Cardiac fibroblast (primary cell): ENCODE results near the gene PNMA8A.

Experiments used
- DNase-seq, 2 donors: peaks; one replicate each; pipeline versions ENCODE4 v3.0.0 to v3.0.0-alpha.2; 2010; ENCODE audit warnings: low read depth in 2 of 2
- H3K4me3 ChIP-seq, 2 donors: replicated peaks in 1 of 2; 1 replicate in 1 of 2; 2 replicates in 1 of 2; pipeline ENCODE4 v1.5.1; 2011; ENCODE audit warnings: low read depth in 2 of 2, low read length in 2 of 2, mild to moderate bottlenecking in 2 of 2, moderate library complexity in 1 of 2
- TF ChIP-seq, protein P1 (sequence below): IDR thresholded peaks from one replicate; pipeline ENCODE4 v1.5.1; 2011; ENCODE audit warnings: low read depth, mild to moderate bottlenecking, low read length, inconsistent platforms

Gene PNMA8A

DNA sequence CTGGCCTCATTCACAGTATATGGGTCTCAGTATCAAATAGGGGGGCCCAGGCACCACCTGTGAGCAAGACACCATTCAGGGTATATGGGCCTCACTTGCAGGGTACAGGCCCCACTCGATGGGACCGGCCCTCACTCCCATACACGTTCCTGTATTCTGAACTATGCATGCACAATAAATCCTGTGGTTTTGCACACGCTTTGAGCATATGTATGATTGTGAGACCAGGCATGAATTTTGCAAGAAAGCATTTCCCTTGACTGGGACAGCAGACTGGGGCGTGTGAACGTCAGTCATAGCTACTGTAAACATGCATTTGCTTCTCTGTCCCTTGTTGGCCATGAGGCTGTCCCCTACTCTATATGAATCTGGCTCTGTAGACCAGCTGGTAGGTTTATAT, 24.9 kb upstream of the PNMA8A start:
- no peak for DNase-seq
- TF ChIP-seq, protein P1, sequence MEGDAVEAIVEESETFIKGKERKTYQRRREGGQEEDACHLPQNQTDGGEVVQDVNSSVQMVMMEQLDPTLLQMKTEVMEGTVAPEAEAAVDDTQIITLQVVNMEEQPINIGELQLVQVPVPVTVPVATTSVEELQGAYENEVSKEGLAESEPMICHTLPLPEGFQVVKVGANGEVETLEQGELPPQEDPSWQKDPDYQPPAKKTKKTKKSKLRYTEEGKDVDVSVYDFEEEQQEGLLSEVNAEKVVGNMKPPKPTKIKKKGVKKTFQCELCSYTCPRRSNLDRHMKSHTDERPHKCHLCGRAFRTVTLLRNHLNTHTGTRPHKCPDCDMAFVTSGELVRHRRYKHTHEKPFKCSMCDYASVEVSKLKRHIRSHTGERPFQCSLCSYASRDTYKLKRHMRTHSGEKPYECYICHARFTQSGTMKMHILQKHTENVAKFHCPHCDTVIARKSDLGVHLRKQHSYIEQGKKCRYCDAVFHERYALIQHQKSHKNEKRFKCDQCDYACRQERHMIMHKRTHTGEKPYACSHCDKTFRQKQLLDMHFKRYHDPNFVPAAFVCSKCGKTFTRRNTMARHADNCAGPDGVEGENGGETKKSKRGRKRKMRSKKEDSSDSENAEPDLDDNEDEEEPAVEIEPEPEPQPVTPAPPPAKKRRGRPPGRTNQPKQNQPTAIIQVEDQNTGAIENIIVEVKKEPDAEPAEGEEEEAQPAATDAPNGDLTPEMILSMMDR = no peak
- no peak overlapping the region for H3K4me3 ChIP-seq

DNA sequence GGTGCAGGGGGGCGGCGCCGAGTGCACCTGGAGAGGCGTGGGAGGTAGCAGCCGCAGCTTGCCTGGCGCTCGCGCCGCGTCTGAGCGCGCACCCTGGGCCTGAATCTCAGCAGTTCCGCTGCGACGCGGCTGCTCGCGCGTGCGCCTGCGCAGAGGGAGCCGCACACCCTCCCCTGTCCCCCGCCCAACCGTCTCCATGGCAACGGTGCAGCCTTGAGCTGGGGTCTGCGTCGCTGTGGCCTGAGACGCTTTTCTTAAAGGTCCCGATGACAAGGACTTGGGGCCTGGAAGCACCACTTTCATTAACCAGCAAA, 24.4 kb upstream of the PNMA8A start, which contains the start of gene PNMA8B:
Gene PNMA8B (minus strand): TSS at position 82 of the 314 bp plus-strand sequence. CDS start 402 bp downstream, outside the sequence.
- H3K4me3 ChIP-seq = peak within 1 kb of the TSS in 1 of 2 donors; percentile 31
- DNase-seq = peak; percentile 26 to 61
- TF ChIP-seq, protein P1 = no peak

DNA sequence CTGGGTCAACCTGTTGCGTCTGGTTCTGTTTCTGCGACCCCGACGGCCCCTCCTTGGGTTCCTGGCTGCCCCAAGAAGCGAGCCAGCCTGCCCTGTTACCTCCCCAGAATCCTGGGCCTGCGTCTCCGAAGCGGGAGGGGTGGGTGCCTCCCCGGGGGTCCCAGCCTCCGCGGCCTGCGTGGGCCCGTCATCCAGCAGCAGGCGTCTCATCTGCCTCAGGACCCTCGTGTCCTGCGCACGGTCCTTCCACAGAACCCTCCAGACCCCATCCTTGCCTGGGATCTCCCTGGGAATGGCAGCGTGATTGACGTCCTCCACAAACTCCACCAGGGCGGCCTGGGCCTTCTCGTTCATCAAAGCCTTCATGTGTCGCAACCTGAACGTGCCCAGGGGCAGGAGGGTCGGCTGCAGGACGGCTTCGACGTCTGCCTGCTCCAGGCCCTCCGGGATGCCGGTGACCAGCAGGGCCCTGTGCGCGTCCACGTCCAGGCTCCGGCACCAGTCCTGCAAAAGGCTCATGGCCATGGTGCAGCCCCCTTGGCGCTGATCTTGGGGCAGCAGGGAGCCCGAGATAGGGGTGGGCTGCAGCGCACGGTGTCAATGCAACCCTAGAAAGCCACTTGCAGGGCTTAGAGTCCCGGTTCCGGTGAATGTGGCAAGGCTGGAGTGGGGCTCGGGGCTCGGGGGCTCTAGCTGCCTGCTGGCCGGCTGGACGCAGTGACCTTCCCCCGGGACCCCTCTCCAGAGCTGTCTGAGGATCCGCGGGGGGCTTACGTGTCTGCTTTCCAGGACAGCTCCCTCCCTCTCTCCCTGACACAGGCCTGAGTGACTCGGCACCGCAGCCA, 23.8 kb upstream of the PNMA8A start:
- DNase-seq = no peak
- peak overlapping the region in 1 of 2 donors; percentile 31 for H3K4me3 ChIP-seq
- TF ChIP-seq, protein P1 = no peak

DNA sequence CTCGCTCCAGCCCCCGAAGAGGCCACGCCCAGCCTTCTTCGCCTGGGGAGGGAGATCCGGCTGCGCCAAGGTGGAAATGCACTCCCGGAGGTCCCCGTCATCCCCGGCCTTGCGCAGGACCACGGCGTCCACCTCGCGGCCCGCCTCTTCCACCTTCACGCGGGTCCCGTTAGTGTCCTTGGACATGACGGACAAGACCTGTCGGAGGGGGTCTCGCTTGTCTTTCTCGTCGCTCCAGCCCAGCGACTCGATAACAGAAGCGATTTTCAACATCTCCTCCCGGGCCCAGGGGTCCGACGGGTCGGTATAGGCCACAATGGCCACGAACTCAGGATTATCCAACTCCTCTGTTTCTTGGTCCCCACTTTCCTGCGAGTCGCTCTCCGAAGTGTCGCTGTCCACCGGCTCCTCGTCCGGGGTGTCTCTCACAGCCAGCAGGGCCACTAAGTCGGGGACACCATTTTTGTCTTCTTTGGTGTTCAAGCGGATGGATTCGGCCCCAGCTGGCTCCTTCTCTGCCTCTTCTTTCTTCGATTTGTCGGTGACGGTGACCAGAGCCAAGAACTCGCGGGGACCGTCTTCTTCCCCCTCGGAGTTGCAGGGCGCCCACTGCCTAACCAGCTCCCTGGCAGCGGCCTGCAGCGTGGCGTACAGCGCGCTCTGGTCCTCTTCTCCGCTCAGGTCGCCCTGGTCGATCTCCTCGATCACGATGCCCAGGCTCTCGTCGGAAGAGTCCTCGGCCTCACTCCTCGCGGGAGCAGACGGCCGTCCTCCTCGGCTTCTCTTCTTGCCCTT, 23.0 kb upstream of the PNMA8A start:
- DNase-seq = no peak
- TF ChIP-seq, protein P1 = no peak
- H3K4me3 ChIP-seq = no peak overlapping the region

DNA sequence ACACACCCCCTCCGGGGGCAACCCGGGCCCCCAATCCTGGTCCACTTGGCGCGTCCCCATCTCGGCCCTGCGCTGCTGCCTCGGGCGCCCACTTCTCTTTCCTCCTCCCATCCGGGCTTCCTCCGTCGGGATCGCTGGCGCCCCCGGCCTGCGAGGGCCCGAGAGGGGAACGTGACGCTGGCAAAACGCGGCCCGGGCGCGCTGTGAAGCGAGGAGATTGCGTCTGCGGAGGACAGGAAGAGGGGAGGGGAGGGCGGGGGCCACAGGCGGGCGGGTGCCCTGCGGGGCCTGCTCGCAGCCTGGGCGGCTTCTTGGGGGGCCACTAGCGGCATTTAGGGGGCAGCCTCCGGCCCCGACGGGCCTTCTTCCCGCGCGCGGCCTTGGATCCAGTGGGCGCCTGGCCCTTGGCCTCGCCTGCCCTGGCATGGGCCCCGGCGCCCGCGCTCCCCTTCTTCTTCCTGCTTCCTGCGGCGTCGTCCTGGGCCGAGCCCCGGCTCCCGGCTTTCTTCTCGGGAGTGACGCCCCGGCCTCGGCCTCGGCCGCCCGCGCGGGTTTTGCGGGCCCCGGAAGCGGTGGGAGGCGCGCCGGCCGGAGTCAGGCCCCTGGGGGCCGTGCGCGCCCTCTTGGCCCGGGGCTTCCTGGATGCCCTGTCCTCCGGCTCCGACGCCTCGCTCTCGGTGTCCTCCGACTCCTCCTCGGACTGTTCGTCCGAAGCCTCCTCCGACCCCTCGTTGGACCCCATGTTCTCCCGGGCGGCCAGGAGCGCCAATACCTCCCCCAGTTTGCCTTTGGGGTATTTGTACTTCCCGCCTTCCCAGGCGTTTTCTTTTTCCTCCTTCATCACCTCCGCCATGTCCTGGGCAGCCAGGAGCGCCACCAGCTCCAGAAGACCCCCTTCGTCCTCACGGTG, 22.1 kb upstream of the PNMA8A start:
- TF ChIP-seq, protein P1 = no peak
- DNase-seq = peak in 1 of 2 donors; percentile 20
- H3K4me3 ChIP-seq = no peak overlapping the region

DNA sequence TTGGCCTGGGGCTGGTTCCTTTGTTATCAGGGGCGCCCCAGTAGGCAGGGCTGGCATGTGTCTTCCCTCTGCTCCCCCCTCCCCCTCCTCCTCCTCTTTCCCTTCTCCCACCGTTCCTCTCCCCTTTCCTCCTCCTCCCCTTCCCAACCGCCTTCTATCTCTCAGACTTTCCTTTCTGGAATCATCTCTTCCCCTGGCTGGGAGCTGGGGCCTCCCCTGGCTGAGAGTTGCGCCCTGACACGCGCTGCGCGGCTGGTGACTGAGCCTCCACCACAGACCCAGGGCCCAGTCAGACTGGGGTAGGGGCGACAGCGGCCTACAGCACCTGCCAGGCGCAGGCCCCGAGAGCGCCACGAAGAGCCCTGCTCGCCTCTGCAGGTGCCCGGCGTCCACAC, 21.5 kb upstream of the PNMA8A start:
- H3K4me3 ChIP-seq = no peak overlapping the region
- no peak for DNase-seq

More for the DNA sequence above, 21.5 kb upstream of the PNMA8A start:
- TF ChIP-seq, protein P1 = no peak
